ENCODE measurements around the gene RGS11.

RGS11 gene

DNA sequence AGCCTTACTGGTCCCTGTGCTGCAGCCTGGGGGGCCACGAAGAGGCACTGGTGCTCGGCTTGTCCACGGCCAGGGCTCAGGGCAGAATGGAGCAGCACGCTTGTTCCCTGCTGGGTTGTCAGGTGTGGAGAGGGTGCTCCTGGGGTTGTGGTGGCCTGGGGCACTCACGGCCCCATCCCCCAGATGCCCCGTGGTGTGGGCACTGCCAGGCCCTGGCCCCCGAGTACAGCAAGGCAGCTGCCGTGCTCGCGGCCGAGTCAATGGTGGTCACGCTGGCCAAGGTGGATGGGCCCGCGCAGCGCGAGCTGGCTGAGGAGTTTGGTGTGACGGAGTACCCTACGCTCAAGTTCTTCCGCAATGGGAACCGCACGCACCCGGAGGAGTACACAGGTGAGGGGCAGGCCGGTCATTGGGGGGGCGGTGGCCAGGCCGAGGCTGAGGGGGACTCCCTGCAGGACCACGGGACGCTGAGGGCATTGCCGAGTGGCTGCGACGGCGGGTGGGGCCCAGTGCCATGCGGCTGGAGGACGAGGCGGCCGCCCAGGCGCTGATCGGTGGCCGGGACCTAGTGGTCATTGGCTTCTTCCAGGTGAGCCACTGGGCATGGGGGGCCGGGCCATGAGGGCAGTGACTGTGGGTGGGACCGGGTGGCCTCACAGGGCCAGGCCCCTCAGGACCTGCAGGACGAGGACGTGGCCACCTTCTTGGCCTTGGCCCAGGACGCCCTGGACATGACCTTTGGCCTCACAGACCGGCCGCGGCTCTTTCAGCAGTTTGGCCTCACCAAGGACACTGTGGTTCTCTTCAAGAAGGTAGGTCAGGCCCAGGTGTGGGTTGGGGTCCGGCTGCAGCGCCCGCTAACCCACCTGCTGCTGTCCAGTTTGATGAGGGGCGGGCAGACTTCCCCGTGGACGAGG lies 8.7 kb upstream of the RGS11 start:
- Histone ChIP-seq H3K4me3 (ENCODE audit: low read depth, low read length) (no peak overlapping the region), H3K4me1 (ENCODE audit: control insufficient read depth, insufficient read depth, low read length) (no peaks in the 10 kb centered on the region)

DNA sequence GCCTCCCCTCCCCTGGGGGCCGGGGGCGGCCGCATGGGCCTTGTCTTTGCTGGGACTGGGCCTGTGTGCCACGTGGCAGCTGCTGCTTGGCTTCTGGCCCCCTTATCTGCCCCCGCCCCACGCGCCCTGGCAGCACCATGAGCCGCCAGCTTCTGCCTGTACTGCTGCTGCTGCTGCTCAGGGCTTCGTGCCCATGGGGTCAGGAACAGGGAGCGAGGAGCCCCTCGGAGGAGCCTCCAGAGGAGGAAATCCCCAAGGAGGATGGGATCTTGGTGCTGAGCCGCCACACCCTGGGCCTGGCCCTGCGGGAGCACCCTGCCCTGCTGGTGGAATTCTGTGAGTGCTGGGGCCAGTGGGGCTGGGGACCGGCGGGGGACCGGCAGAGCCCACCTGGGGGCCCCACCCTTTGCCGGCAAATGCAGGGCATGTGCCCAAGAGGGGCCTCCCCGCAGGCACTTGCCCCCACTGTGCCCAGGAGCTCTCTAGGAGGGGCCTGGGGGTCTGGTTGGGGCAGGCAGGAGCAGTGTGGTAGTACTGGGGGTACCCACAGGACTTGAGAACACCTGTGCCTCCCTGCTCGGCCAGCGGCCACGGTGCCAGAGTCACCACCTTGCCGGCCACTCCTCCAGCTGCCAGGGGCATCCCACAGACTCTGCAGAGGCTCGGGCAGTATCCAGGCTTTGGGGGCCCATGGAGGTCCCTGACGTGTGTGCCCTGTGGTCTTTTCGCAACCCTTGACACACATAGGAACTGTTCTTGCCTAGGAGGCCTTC lies 7.5 kb upstream of the RGS11 start, which contains the start of gene PDIA2:
Gene PDIA2, plus strand, starts transcription at position 132 of the 773 bp plus-strand sequence. Its CDS starts 6 bp downstream, at position 138.
- Histone ChIP-seq H3K4me3 (ENCODE audit: low read depth, low read length) (no peak within 1 kb of the TSS), H3K27me3 (ENCODE audit: control insufficient read depth, insufficient read depth, low read length) (peaks cover 3% of the 10 kb centered on the region), H3K4me1 (ENCODE audit: control insufficient read depth, insufficient read depth, low read length) (no peaks in the 10 kb centered on the region), H3K9ac (ENCODE audit: low read depth, low read length) (no peak within 1 kb of the TSS), H3K9me3 (ENCODE audit: control insufficient read depth, insufficient read depth, low read length) (no peaks in the 10 kb centered on the region), H3K36me3 (ENCODE audit: control insufficient read depth, insufficient read depth, low read length) (peaks cover 13% of the 10 kb centered on the region)

More for the DNA sequence above, 8.7 kb upstream of the RGS11 start:
- H3K36me3 ChIP-seq (ENCODE audit: control insufficient read depth, insufficient read depth, low read length) = peaks cover 20% of the 10 kb centered on the region
- no peak overlapping the region for H3K9ac ChIP-seq (ENCODE audit: low read depth, low read length)
- no peaks in the 10 kb centered on the region for H3K27me3 ChIP-seq (ENCODE audit: control insufficient read depth, insufficient read depth, low read length)
- H3K9me3 ChIP-seq (ENCODE audit: control insufficient read depth, insufficient read depth, low read length) = no peaks in the 10 kb centered on the region

DNA sequence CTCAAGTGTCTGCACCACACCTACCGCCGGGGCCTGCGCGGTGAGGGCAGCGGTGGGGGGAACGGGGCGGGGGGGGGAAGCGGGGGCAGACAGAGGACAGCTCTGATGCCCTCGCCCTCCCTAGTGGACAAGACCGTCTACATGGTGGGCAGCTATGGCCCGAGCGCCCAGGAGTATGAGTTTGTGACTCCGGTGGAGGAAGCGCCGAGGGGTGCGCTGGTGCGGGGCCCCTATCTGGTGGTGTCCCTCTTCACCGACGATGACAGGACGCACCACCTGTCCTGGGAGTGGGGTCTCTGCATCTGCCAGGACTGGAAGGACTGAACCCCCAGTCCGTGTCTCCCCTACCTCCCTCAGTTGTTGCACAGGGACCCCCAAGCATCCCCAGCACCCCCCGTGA lies 6.7 kb upstream of the RGS11 start:
- H3K4me3 ChIP-seq (ENCODE audit: low read depth, low read length) = no peak overlapping the region
- peaks cover 3% of the 10 kb centered on the region for H3K27me3 ChIP-seq (ENCODE audit: control insufficient read depth, insufficient read depth, low read length)
- H3K36me3 ChIP-seq (ENCODE audit: control insufficient read depth, insufficient read depth, low read length) = peaks cover 8% of the 10 kb centered on the region
- no peaks in the 10 kb centered on the region for H3K4me1 ChIP-seq (ENCODE audit: control insufficient read depth, insufficient read depth, low read length)
- H3K9ac ChIP-seq (ENCODE audit: low read depth, low read length) = no peak overlapping the region
- H3K9me3 ChIP-seq (ENCODE audit: control insufficient read depth, insufficient read depth, low read length) = no peaks in the 10 kb centered on the region

DNA sequence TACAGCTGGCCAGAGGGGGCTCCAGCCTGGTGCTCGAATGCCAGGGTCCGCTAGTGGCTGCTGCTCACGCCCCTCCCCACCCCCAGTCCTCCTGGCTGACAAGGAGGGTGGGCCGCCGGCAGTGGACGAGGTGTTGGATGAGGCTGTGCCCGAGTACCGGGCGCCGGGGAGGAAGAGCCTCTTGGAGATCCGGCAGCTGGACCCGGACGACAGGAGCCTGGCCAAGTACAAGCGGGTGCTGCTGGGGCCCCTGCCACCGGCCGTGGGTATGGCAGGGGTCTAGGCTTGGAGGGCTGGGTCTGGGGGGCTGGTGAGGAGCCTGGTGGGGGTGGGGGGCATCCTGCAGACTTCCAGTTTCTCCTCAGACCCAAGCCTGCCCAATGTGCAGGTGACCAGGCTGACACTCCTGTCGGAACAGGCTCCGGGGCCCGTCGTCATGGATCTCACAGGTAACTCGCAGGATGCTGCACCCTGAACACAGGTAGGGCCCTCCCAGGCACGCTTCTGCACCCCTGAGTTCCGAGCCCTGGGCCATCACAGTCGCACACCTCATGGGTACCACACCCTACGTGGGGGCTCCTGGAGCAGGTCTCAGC lies 6.0 kb upstream of the RGS11 start:
- no peak overlapping the region for H3K4me3 ChIP-seq (ENCODE audit: low read depth, low read length)
- no peaks in the 10 kb centered on the region for H3K9me3 ChIP-seq (ENCODE audit: control insufficient read depth, insufficient read depth, low read length)
- peaks cover 3% of the 10 kb centered on the region for H3K36me3 ChIP-seq (ENCODE audit: control insufficient read depth, insufficient read depth, low read length)
- no peak overlapping the region for H3K9ac ChIP-seq (ENCODE audit: low read depth, low read length)
- H3K27me3 ChIP-seq (ENCODE audit: control insufficient read depth, insufficient read depth, low read length) = peaks cover 3% of the 10 kb centered on the region
- H3K4me1 ChIP-seq (ENCODE audit: control insufficient read depth, insufficient read depth, low read length) = no peaks in the 10 kb centered on the region

DNA sequence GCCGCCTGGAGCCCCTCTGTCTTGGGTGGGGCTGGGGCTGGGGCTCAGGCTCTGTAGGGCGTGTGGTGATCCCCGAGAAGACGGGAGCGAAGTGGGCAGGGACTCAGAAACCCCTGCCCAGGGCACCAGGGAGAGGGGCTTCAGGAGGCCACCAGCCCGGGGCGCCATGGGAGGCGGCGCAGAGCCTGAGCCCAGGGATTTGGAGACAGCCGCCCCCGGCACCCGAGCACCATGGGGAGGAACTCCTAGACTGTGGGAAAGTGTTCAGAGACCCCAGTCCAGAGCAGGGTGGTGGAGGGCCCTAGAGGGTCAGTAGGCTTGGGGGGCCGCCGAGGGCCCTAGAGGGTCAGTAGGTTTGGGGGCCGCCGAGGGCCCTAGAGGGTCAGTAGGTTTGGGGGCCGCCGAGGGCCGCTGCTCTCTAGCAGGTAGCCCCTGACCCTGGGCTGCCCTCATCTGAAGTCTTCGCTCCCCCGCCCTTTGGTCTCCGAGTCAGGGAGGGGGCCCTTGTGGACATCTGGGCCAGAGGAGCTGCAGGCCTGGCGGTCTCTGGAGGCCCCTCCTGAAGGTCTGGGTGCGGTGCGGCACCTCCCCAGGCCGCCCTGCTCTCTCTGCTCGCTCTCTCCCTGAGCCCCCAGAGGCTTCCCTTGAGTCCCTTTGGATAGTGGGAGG lies 5.4 kb upstream of the RGS11 start:
- Histone ChIP-seq H3K36me3 (ENCODE audit: control insufficient read depth, insufficient read depth, low read length) (peaks cover 3% of the 10 kb centered on the region), H3K4me1 (ENCODE audit: control insufficient read depth, insufficient read depth, low read length) (no peaks in the 10 kb centered on the region), H3K4me3 (ENCODE audit: low read depth, low read length) (peak overlapping the region; percentile 45), H3K27me3 (ENCODE audit: control insufficient read depth, insufficient read depth, low read length) (peaks cover 9% of the 10 kb centered on the region), H3K9ac (ENCODE audit: low read depth, low read length) (no peak overlapping the region), H3K9me3 (ENCODE audit: control insufficient read depth, insufficient read depth, low read length) (no peaks in the 10 kb centered on the region)

DNA sequence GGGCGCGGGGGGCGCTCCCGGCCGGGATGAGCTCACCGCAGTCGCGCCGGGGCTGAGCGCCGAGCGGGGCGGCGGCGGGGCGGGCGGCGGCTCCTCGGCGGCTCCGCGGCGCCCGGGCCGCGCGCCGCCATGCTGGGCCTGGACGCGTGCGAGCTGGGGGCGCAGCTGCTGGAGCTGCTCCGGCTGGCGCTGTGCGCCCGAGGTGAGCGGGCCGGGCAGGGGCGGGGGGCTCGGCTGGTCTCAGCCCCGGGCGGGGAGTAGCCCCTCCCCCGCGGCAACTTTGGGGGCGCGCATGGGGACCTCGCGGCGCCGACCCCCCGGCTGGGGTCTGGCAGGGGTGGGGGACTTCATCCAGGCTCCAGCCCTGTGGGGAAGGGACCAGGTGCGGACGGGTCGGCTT lies 4.8 kb upstream of the RGS11 start, which contains the start of gene ARHGDIG:
Gene ARHGDIG, plus strand, starts transcription at position 40 of the 400 bp plus-strand sequence. Its CDS starts 90 bp downstream, at position 130.
- peak within 1 kb of the TSS; percentile 45 for H3K4me3 ChIP-seq (ENCODE audit: low read depth, low read length)
- no peak within 1 kb of the TSS for H3K9ac ChIP-seq (ENCODE audit: low read depth, low read length)
- no peaks in the 10 kb centered on the region for H3K9me3 ChIP-seq (ENCODE audit: control insufficient read depth, insufficient read depth, low read length)
- peaks cover 3% of the 10 kb centered on the region for H3K36me3 ChIP-seq (ENCODE audit: control insufficient read depth, insufficient read depth, low read length)
- H3K27me3 ChIP-seq (ENCODE audit: control insufficient read depth, insufficient read depth, low read length) = peaks cover 10% of the 10 kb centered on the region
- H3K4me1 ChIP-seq (ENCODE audit: control insufficient read depth, insufficient read depth, low read length) = no peaks in the 10 kb centered on the region

DNA sequence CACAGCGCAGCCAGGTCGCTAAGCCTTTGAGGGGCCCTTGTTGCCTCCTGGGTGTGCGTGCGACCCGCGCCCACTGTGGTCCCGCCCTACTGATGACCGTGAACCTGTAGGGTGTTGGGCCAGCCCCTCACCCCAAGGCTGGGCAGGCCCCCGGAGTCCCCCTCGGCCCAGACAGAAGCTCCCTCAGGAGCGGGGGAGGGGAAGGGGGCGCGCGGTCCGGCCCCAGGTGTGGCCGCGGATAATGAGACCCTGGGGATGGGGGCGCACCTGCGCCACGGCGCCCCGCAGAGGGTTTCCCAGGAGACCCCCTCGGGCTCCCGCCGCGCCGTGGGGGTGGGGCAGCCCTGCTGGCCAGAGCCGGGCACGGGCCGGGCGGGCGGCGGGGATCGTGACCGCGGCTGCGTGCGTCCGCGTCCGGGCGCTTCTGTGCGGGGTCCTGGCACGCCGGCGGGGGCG lies 4.3 kb upstream of the RGS11 start:
- H3K9ac ChIP-seq (ENCODE audit: low read depth, low read length) = no peak overlapping the region
- peaks cover 3% of the 10 kb centered on the region for H3K36me3 ChIP-seq (ENCODE audit: control insufficient read depth, insufficient read depth, low read length)
- no peaks in the 10 kb centered on the region for H3K9me3 ChIP-seq (ENCODE audit: control insufficient read depth, insufficient read depth, low read length)
- H3K4me1 ChIP-seq (ENCODE audit: control insufficient read depth, insufficient read depth, low read length) = no peaks in the 10 kb centered on the region
- no peak overlapping the region for H3K4me3 ChIP-seq (ENCODE audit: low read depth, low read length)
- peaks cover 13% of the 10 kb centered on the region for H3K27me3 ChIP-seq (ENCODE audit: control insufficient read depth, insufficient read depth, low read length)

DNA sequence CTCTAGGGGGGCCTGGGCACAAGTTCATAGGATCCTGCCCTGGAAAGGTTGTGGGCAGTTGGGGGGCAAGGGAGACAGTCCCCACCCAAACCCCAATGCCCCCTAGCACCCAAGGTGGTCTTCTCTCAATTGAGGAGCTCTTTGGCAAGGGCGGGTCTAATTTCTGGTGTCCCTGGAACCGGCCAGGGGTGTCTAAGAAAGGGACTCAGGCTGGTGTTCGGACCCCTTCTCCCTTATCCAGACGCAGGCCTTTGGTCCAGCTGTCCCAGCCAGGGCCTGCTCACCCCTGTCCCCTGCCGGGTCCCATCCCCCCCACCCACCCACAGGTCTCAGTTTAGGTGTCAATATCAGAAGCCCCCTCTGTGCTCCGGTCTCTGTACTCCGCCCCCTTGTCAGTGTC lies 3.8 kb upstream of the RGS11 start:
- H3K9ac ChIP-seq (ENCODE audit: low read depth, low read length) = no peak overlapping the region
- H3K9me3 ChIP-seq (ENCODE audit: control insufficient read depth, insufficient read depth, low read length) = no peaks in the 10 kb centered on the region
- H3K4me1 ChIP-seq (ENCODE audit: control insufficient read depth, insufficient read depth, low read length) = no peaks in the 10 kb centered on the region
- H3K27me3 ChIP-seq (ENCODE audit: control insufficient read depth, insufficient read depth, low read length) = peaks cover 18% of the 10 kb centered on the region
- no peak overlapping the region for H3K4me3 ChIP-seq (ENCODE audit: low read depth, low read length)
- no peaks in the 10 kb centered on the region for H3K36me3 ChIP-seq (ENCODE audit: control insufficient read depth, insufficient read depth, low read length)

DNA sequence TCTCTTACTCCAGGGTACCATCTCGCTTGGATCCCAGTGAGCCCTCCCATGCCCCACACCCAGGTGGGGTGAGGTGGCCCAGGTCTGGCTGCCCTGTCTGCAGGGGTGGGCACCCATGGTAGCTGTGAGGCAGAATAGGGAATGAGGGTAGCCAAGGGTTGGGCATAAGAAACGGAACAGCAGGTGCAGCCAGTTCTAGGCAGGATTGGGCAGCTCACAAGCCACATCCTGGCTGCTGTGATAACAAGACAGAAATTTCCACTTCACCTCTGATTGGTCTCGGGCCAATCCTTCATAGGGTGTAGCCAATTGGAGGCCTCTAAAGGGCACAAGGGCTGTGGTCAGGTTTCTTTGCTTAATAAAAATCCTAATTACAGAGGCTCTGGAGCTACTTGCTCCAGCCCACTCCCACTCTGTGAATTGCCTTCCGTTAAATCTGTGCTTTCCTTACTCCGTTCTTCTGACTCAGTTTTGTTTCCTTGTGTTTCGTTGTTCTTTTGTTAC lies 3.2 kb upstream of the RGS11 start:
- Histone ChIP-seq H3K9me3 (ENCODE audit: control insufficient read depth, insufficient read depth, low read length) (no peaks in the 10 kb centered on the region), H3K27me3 (ENCODE audit: control insufficient read depth, insufficient read depth, low read length) (peaks cover 22% of the 10 kb centered on the region)

DNA sequence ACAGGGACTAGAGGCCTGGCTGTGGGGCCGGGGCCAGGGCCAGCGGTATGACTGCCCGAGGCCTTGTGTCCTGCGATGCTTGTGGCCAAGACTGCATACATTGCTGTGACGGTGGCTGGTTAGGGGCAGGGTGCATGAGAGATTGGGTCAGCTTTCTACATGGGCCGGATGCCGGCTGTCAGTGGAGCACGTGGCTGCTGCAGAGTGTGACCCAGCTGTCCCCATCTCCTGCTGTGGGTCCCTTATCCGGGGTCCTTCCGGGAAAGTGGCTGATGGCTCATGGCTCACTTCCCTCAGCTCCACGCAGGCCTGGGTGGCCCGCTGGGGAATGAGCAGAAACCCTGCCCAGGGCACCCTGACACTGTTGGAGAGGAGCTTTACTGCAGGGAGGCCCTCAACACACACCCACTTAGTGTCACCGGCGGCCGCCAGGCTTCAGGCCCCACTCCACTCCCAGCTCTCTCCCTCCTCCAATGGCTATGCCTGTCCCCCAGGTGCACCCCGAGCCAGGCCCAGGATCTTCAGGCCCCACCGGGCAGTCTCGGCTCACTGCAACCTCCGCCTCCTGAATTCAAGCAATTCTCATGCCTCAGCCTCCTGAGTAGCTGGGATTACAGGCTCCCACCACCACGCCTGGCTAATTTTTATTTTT lies 808 bp upstream of the RGS11 start:
- Histone ChIP-seq H3K9me3 (ENCODE audit: control insufficient read depth, insufficient read depth, low read length) (no peaks in the 10 kb centered on the region), H3K27me3 (ENCODE audit: control insufficient read depth, insufficient read depth, low read length) (peaks cover 22% of the 10 kb centered on the region), H3K4me1 (ENCODE audit: control insufficient read depth, insufficient read depth, low read length) (no peaks in the 10 kb centered on the region), H3K4me3 (ENCODE audit: low read depth, low read length) (no peak overlapping the region), H3K36me3 (ENCODE audit: control insufficient read depth, insufficient read depth, low read length) (no peaks in the 10 kb centered on the region), H3K9ac (ENCODE audit: low read depth, low read length) (no peak overlapping the region)

More for the DNA sequence above, 3.2 kb upstream of the RGS11 start:
- H3K9ac ChIP-seq (ENCODE audit: low read depth, low read length) = no peak overlapping the region
- no peak overlapping the region for H3K4me3 ChIP-seq (ENCODE audit: low read depth, low read length)
- H3K4me1 ChIP-seq (ENCODE audit: control insufficient read depth, insufficient read depth, low read length) = no peaks in the 10 kb centered on the region
- H3K36me3 ChIP-seq (ENCODE audit: control insufficient read depth, insufficient read depth, low read length) = no peaks in the 10 kb centered on the region

Data from iPS-15b (cell line).